GM23338 (cell line): ENCODE results near the gene DHX38. TPM values are rescaled to one million over a fixed set of nuclear protein-coding genes. Genes with fewer than 3 reads are reported as not detected.

Experiments used
- ATAC-seq: fragments of 200-7000 bp; cut with Tn5 transposase; 3 replicates; pipeline ENCODE4 v1.9.1; 2020
- DNase-seq: peaks from one replicate; pipeline ENCODE4 v3.0.0-alpha.2; 2015; ENCODE audit warnings: low spot score
- H2AFZ ChIP-seq: fragments of 200-600 bp; sonication (generic); 2 replicates; pipeline ENCODE4 v1.8.0; 2016; ENCODE audit warnings: antibody characterized with exemption, mild to moderate bottlenecking, moderate library complexity
- H3F3A ChIP-seq: fragments of 200-600 bp; sonication (generic); replicated peaks from 2 replicates; pipeline ENCODE4 v1.8.0; 2017; ENCODE audit warnings: antibody characterized with exemption, mixed run types, low read depth
- H3K27ac ChIP-seq: fragments of 200-600 bp; sonication (generic); 2 replicates; pipeline ENCODE4 v1.6.1; 2016; ENCODE audit warnings: low read depth
- H3K27me3 ChIP-seq: fragments of 200-600 bp; sonication (generic); 2 replicates; pipeline ENCODE4 v1.8.0; 2016; ENCODE audit warnings: mild to moderate bottlenecking, mixed run types, moderate library complexity; ENCODE audit not compliant: insufficient read depth
- H3K36me3 ChIP-seq: fragments of 200-600 bp; sonication (generic); 2 replicates; pipeline ENCODE4 v1.8.0; 2016; ENCODE audit warnings: mild to moderate bottlenecking; ENCODE audit not compliant: insufficient read depth
- H3K4me1 ChIP-seq: fragments of 200-600 bp; sonication (generic); 2 replicates; pipeline ENCODE4 v1.8.0; 2016; ENCODE audit warnings: mild to moderate bottlenecking, moderate library complexity; ENCODE audit not compliant: insufficient read depth
- H3K4me2 ChIP-seq: fragments of 200-600 bp; sonication (generic); 2 replicates; pipeline ENCODE4 v1.7.1; 2017; ENCODE audit warnings: mixed run types
- H3K4me3 ChIP-seq: fragments of 200-600 bp; sonication (generic); 2 replicates; pipeline ENCODE4 v1.6.1; 2016; ENCODE audit warnings: mixed run types
- H3K79me2 ChIP-seq: fragments of 200-600 bp; sonication (generic); replicated peaks from 2 replicates; pipeline ENCODE4 v1.8.0; 2017; ENCODE audit warnings: mild to moderate bottlenecking; ENCODE audit not compliant: insufficient read depth
- H3K9me2 ChIP-seq: fragments of 200-600 bp; sonication (generic); 2 replicates; pipeline ENCODE4 v1.8.0; 2017; ENCODE audit not compliant: insufficient read depth
- H4K20me1 ChIP-seq: fragments of 200-600 bp; sonication (generic); replicated peaks from 2 replicates; pipeline ENCODE4 v1.8.0; 2017; ENCODE audit warnings: mild to moderate bottlenecking; ENCODE audit not compliant: insufficient read depth
- H3K27ac Mint-ChIP-seq: 2 replicates; pipeline ENCODE4 v1.8.0; 2020; ENCODE audit warnings: inconsistent platforms, mild to moderate bottlenecking, moderate library complexity, mixed read lengths
- H3K27me3 Mint-ChIP-seq: 3 replicates; pipeline ENCODE4 v1.8.0; 2022; ENCODE audit warnings: low read depth, mild to moderate bottlenecking, moderate library complexity, mixed read lengths, inconsistent platforms; ENCODE audit not compliant: insufficient read depth, poor library complexity
- H3K36me3 Mint-ChIP-seq: 3 replicates; pipeline ENCODE4 v1.8.0; 2021; ENCODE audit warnings: low read depth, mild to moderate bottlenecking, inconsistent platforms, moderate library complexity, mixed read lengths
- H3K4me1 Mint-ChIP-seq: 3 replicates; pipeline ENCODE4 v1.8.0; 2020; ENCODE audit warnings: mild to moderate bottlenecking, inconsistent platforms, mixed read lengths
- H3K4me3 Mint-ChIP-seq: 3 replicates; pipeline ENCODE4 v1.8.0; 2021; ENCODE audit warnings: moderate library complexity, mild to moderate bottlenecking, inconsistent platforms, mixed read lengths
- H3K9me3 Mint-ChIP-seq: 3 replicates; pipeline ENCODE4 v1.8.0; 2020; ENCODE audit warnings: moderate library complexity, mild to moderate bottlenecking, inconsistent platforms, mixed read lengths
- CREB1 ChIP-seq: fragments of 250-450 bp; sonication (Bioruptor Pico); IDR thresholded peaks from 2 replicates; pipeline ENCODE4 v1.5.0; 2020; ENCODE audit warnings: low read depth, mild to moderate bottlenecking, moderate library complexity
- CTCF ChIP-seq, 2 experiments: fragments of 200-600 bp in 1 of 2; sonication (generic) in 1 of 2; conservative IDR thresholded peaks; 2 replicates each; pipeline versions ENCODE4 v1.5.1 to v1.6.1; 2016 to 2017; ENCODE audit warnings: antibody characterized with exemption in 2 of 2, low read depth in 2 of 2, mild to moderate bottlenecking in 2 of 2, moderate library complexity in 1 of 2
- ETS1 ChIP-seq: IDR thresholded peaks from 2 replicates; pipeline ENCODE4 v1.6.1; 2016; ENCODE audit warnings: antibody characterized with exemption
- EZH2 ChIP-seq: fragments of 200-600 bp; sonication (generic); IDR thresholded peaks from one replicate; pipeline ENCODE4 v1.8.0; 2017; ENCODE audit warnings: antibody characterized with exemption, mild to moderate bottlenecking, low read depth; ENCODE audit not compliant: unreplicated experiment
- EZH2phosphoT487 ChIP-seq: fragments of 200-600 bp; sonication (generic); IDR thresholded peaks from one replicate; pipeline ENCODE4 v1.8.1; 2018; ENCODE audit warnings: antibody characterized with exemption; ENCODE audit not compliant: unreplicated experiment
- JUNB ChIP-seq: IDR thresholded peaks from one replicate; pipeline ENCODE4 v1.6.1; 2016; ENCODE audit warnings: antibody characterized with exemption; ENCODE audit not compliant: unreplicated experiment
- NANOG ChIP-seq: IDR thresholded peaks from 2 replicates; pipeline ENCODE4 v1.6.1; 2016; ENCODE audit warnings: antibody characterized with exemption, borderline replicate concordance
- POLR2AphosphoS5 ChIP-seq: IDR thresholded peaks from 2 replicates; pipeline ENCODE4 v1.6.1; 2016; ENCODE audit warnings: antibody characterized with exemption, low read depth
- REST ChIP-seq: IDR thresholded peaks from one replicate; pipeline ENCODE4 v1.6.1; 2018; ENCODE audit warnings: antibody characterized with exemption; ENCODE audit not compliant: unreplicated experiment
- STAT1 ChIP-seq: IDR thresholded peaks from one replicate; pipeline ENCODE4 v1.6.1; 2016; ENCODE audit warnings: antibody characterized with exemption; ENCODE audit not compliant: unreplicated experiment
- ZNF114 ChIP-seq: fragments of 250-450 bp; sonication (Bioruptor Pico); IDR thresholded peaks from 2 replicates; pipeline ENCODE4 v1.5.0; 2020; ENCODE audit warnings: mild to moderate bottlenecking, moderate library complexity
- ZNF331 ChIP-seq: fragments of 250-450 bp; sonication (Bioruptor Pico); IDR thresholded peaks from 2 replicates; pipeline ENCODE4 v1.5.0; 2020; ENCODE audit warnings: low read depth, mild to moderate bottlenecking, moderate library complexity
- ZNF462 ChIP-seq: fragments of 250-450 bp; sonication (Bioruptor Pico); IDR thresholded peaks from 2 replicates; pipeline ENCODE4 v1.5.0; 2020; ENCODE audit warnings: mild to moderate bottlenecking, moderate library complexity
- polyA plus RNA-seq: library from polyadenylated mRNA; unstranded; fragments of >200 nt; fragmentation: Nextera tagmentation; extraction: Ambion mirVana; gene quantifications from 2 replicates; pipeline ENCODE4 v1.2.1, GENCODE V29; 2016
- total RNA-seq: library from RNA; depleted of rRNA; stranded (reverse); fragments of >200 nt; shearing (Covaris generic); gene quantifications from 2 replicates; pipeline ENCODE4 v1.2.3, GENCODE V29; 2014

The DHX38 gene
- total and polyA plus RNA-seq, 2 experiments from 2014 or later: 31.4 to 46.4 TPM

GRCh38 chr16:72055911-72056310 lies 37.7 kb upstream of the DHX38 start:
- H3K4me3 ChIP-seq: no peak overlapping the region
- TF ChIP-seq REST (no peak), POLR2AphosphoS5 (no peak), JUNB (no peak), ZNF331 (CRISPR knock-in tag) (no peak), ETS1 (no peak), CREB1 (no peak), ZNF114 (CRISPR knock-in tag) (no peak), STAT1 (no peak), EZH2phosphoT487 (no peak), NANOG (no peak), EZH2 (no peak), ZNF462 (CRISPR knock-in tag) (no peak), CTCF (conservative IDR thresholded peaks at IDR 0.05; ENCODE audit: low read depth in 2 of 2) (no peak)
- no peak for ATAC-seq
- Mint-ChIP-seq H3K27ac (no peak overlapping the region), H3K4me3 (no peak overlapping the region), H3K4me1 (no peaks in the 10 kb centered on the region), H3K9me3 (no peaks in the 10 kb centered on the region; the same call in 2 of the 3 replicates), H3K27me3 (peaks cover 2% of the 10 kb centered on the region), H3K36me3 (no peaks in the 10 kb centered on the region)
- no peaks in the 10 kb centered on the region for H3K9me2 ChIP-seq
- no peak overlapping the region for H2AFZ ChIP-seq
- no peak overlapping the region for H3K4me2 ChIP-seq
- no peak for DNase-seq
- no peak overlapping the region for H3K27ac ChIP-seq
- no peaks in the 10 kb centered on the region for H3K79me2 ChIP-seq
- no peaks in the 10 kb centered on the region for H3K36me3 ChIP-seq
- no peaks in the 10 kb centered on the region for H3K4me1 ChIP-seq
- H3K27me3 ChIP-seq: no peaks in the 10 kb centered on the region
- no peaks in the 10 kb centered on the region for H4K20me1 ChIP-seq
- no peaks in the 10 kb centered on the region for H3F3A ChIP-seq
